NCI-H524 treated with DMSO at 0.1 percent for 48 hours (cell line): ENCODE data around the gene MORN2.
A peak's percentile ranks its signal among the peaks of the same experiment; 100 is the strongest.
"Not testable (repeated sequence)": the region's sequence is repeated elsewhere in the genome, so short reads cannot be mapped to it uniquely, and the experiment has no call there.

Experiments used
- DNase-seq: peaks from one replicate; lab custom pipeline; 2025; lab: John Stamatoyannopoulos, UW

Gene MORN2

DNA sequence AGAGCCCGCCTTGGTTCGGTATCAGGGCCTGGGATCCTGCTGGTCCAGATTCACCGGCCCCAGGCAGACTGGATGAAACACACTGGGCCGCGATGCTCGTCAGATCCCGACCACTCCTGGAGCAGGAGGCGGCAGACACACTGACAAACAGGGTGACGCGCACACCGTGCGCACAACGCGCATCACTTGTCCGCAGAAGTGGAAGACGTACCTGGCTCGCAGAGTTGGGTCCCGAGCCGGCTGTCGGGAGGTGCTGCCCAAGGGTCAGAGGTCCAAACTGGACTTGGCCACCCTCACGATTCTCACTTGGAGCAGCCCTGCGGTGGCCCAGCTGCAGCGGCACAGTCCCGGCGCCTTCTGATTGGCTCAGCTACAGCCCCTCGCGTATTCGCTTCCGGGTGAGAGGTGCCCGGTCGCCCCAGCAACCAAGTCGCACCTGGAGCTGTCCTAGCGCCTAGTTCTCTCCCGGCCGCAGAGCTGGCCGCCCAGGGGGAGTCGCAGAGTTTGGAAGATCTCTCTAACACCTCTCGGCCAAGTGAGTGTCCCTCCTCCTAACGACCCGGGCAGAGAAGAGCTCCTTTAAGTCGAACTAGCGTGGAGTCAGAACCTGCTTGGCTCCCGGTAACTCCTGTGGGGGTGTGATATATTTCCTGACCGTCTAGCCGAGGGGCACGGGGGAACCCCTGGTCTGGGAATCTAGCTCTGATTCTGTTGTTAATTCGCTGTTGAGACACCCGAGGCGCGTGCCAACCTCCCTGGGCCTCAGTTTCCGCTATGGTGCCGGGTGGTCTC is at the start of gene MORN2, which contains the start of gene DHX57:
Gene MORN2 (plus strand): TSS at position 401 of the 792 bp plus-strand sequence.
Gene DHX57 (minus strand): TSS at position 359 of the 792 bp plus-strand sequence. CDS start 7,529 bp downstream, outside the sequence.
- DNase-seq = peak; percentile 26

GRCh38 chr2:38827539-38828145 is 48.1 kb upstream of the MORN2 start:
- DNase-seq = not testable (repeated sequence)

DNA sequence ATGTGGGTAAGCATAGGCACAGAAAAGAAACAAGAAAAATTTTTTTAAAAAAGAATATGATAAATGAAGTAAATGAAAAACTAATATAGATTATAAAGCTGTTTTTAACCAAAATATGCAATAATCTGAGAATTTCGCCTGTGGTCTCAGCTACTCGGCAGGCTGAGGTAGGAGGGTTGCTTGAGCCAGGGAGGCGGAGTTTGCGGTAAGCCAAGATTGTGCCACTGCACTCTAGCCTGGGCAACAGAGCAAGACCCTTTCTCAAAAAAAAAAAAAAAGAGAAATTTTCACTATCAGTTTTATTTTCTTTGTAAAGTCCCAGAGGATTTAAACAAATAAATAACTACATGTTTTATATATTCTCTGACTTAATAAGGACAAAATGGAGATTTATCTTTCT is 47.3 kb upstream of the MORN2 start:
- DNase-seq = no peak

DNA sequence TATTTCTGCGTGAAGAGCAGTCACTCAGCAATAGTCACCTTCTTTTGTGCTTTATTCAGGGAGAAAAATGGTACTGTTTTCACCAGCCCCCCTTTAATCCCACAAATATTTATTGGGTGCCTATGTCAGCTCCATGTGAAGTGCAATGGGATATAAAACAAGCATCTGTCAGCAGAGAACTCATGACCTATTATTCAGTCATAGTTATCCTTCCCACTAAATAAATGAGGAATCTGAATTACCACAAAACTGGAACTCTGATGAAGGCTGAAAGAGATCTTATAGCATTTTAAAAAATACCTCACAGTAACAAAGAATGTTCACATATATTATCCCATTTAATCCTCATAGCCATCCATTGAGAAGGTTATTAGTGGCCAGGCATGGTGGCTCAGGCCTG is 45.8 kb upstream of the MORN2 start:
- DNase-seq = no peak

DNA sequence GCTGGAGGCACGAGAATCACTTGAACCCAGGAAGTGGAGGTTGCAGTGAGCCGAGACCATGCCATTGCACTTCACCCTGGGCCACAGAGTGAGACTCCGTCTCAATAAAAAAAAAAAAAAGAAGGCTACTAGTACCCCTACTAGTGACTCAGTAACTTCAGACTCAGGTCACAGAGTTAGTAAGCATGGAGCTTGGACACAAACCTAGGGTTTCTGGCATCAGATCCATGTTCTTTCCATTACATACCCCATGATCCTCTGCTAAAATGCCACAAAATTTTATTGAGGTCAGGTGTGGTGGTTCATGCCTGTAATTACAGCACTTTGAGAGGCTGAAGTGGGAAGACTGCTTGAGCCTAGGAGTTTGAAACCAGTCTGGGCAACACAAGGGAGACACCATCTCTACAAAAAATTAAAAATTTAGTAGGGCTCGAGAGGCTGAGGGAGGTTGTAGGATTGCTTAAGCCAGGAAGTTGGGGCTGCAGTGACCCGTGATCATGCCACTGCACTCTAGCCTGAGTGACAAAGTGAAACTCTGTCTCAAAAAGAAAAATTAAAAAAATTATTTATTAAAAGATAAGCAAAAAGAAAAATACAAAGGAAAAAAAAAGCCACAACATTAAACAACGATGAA is 45.1 kb upstream of the MORN2 start:
- no peak for DNase-seq

- DNase-seq = no peak
Measured at GRCh38 chr2:38835015-38835601, 40.7 kb upstream of the MORN2 start.

GRCh38 chr2:38835990-38836389 is 39.8 kb upstream of the MORN2 start:
- DNase-seq = no peak

- no peak for DNase-seq
Measured at GRCh38 chr2:38836791-38837190, 39.0 kb upstream of the MORN2 start.

DNA sequence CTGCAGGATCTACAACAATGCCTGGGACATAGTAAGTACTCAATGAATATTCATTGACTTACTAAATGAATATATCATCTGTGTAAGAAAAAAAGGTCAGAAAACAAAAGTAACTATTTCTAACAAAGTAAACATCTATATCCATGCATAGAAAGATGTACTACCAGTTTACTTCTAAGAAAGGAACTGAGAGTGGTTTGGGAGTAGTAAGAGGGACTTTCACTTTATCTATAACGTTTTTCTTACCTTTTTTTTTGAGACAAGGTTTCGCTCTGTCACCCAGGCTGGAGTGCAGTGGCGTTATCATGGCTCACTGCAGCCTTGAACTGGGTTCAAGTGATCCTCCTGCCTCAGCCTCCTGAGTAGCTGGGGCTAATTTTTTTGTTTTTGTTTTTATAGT is 25.7 kb upstream of the MORN2 start:
- DNase-seq = no peak

DNA sequence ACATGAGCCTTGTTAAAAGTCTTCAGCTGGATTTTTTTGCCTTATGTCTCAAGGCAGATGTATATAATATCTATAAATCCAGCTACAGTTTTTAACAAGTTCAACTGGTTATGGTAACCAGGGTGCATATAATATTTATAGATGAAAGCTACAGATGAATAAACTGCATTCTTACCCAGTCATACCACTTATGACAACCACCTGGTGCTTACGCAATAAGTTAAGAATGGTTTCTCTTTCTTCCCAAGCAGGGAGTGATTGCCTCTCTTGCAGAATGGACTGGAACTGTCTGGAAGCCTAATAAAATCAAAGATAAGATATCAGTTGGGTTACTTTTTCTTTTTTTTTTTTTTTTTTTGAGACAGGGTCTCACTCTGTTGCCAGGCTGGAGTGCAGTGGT is 19.6 kb upstream of the MORN2 start:
- no peak for DNase-seq

DNA sequence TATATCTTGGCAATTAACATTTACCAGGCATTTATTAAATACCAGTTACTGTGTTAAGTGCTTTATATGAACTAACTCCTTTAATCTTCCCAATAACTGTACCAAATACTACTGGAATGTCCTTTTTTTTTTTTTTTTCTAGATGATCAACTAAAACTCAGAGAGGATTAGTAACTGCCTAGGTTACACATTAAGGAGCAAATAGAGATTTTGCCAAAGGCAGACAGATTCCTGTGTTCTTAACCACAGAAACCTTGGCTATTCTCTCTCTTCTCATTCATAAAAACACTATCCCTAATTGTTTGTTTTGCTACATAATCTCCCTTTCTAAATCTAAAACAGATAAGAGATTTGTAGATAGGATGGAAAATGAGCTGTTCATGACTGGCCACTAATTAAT is 13.3 kb upstream of the MORN2 start:
- no peak for DNase-seq

GRCh38 chr2:38863061-38863695 is 12.6 kb upstream of the MORN2 start:
- DNase-seq = no peak

DNA sequence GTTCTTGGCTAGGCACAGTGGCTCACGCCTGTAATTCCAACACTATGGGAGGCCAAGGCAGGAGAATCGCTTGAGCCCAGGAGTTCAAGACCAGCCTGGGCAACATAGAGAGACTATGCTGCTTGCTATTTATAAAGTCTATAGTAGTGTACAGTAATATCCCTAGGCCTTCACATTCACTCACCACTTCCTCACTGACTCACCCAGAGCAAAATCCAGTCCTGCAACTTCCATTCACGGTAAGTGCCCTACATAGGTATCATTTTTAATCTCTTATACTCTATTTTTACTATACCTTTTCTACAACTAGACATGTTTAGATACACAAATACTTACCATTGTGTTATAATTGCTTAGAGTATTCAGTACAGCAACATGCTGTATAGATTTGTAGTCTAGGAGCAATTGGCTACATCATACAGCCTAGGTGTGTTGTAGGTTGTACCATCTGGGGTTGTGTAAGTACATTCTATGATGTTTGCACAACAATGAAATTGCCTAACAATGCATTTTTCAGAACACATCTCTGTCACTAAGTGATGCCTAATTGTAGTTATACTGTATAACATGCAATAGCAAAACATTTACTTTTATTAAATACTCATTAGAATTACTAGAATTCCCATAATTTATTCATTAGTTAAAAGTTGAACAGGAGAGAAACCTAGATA is 8.9 kb upstream of the MORN2 start:
- no peak for DNase-seq

DNA sequence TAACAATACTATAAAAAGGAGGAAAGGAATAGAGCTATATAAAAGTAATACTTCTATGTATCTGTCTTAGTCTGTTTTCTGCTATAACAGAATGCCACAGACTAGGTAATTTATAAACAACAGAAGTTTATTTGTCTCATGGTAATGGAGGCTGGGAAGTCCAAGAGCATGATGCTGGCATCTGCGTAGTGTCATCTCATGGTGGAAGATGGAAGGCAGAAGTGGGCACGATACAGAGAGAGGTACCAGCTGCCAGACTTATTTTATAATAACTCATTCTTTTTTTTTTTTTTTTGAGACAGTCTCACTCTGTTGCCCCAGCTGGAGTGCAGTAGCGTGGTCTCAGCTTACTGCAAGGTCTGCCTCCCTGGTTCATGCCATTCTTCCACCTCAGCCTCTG is 4.3 kb upstream of the MORN2 start:
- no peak for DNase-seq

DNA sequence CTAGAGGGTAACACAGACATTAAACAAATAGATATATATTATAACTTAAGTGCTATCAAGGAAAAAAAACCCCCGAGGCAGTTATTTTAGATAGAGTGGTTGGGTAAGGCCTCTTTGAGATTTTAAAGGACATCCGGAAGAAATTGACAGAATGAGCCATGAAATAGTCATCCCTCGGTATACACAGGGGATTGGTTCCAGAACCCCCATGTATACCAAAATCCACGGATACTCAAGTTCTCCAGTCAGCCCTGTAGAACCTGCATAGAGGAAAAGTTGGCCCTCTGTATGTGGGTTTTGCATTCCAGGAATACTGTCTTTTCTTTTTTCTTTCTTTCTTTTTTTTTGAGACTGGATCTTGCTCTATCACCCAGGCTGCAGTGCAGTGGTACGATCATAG is 2.0 kb upstream of the MORN2 start:
- DNase-seq = no peak

DNA sequence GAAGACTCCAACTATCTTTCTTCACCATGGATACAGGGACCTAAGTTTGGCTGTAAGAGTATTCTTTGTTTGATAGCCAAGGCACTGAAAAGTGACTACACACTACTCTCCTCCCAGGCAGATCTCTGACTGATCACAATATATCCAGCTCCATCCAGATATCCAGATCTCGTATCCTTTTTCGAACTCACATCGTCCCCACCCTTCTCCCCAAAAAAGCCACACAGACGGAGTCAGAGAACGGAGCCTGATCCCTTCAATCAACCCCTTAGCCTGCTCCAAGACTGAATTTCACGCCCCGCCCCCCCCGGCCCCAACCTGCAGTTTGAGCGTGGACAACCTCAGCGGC is 575 bp upstream of the MORN2 start:
- no peak for DNase-seq

- no peak for DNase-seq
Measured at GRCh38 chr2:38876407-38876806, 631 bp downstream of the MORN2 start.

GRCh38 chr2:38886063-38886462 is 10.3 kb downstream of the MORN2 start:
- no peak for DNase-seq

- no peak for DNase-seq
Measured at GRCh38 chr2:38887347-38887746, 11.6 kb downstream of the MORN2 start.

GRCh38 chr2:38887902-38888554 is 12.3 kb downstream of the MORN2 start:
- DNase-seq = no peak

- DNase-seq = no peak
Measured at GRCh38 chr2:38889045-38889444, 13.3 kb downstream of the MORN2 start.
